GM18867 (cell line): ENCODE data around the gene RECQL.
"Not testable (repeated sequence)": the region's sequence is repeated elsewhere in the genome, so short reads cannot be mapped to it uniquely, and the experiment has no call there.

Experiments
- ATAC-seq: cut with Tn5 transposase; IDR thresholded peaks from one replicate; pipeline ENCODE4 v1.9.1; 2021; ENCODE audit warnings: mild to moderate bottlenecking, moderate library complexity; ENCODE audit not compliant: unreplicated experiment

RECQL gene

GRCh38 chr12:21429994-21430393 lies 71.4 kb downstream of the RECQL start:
- ATAC-seq: no peak

GRCh38 chr12:21428241-21428640 lies 73.2 kb downstream of the RECQL start:
- ATAC-seq: no peak

DNA sequence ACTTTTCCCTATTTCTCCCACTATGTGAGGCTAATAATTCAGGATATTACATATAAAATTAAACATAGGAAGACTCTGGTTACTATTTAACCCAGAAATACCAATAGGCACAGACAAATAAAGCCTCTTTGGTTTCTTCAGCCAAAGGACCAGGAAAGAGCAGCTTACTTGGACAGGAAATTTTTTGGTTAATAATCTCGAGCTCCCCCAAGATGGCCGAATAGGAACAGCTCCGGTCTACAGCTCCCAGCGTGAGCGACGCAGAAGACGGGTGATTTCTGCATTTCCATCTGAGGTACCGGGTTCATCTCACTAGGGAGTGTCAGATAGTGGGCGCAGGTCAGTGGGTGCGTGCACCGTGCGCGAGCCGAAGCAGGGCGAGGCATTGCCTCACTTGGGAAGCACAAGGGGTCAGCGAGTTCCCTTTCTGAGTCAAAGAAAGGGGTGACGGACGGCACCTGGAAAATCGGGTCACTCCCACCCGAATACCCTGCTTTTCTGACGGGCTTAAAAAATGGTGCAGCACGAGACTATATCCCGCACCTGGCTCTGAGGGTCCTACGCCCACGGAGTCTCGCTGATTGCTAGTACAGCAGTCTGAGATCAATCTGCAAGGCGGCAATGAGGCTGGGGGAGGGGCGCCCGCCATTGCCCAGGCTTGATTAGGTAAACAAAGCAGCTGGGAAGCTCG lies 82.3 kb downstream of the RECQL start:
- not testable (repeated sequence) for ATAC-seq
